ENCODE measurements around the gene TLR4. TPM values are rescaled to one million over a fixed set of nuclear protein-coding genes. Genes with fewer than 3 reads are reported as not detected.

Gene TLR4
- 0.70 and 2.1 TPM in 2 replicates for total RNA-seq

GRCh38 chr9:117704024-117704575, at the start of gene TLR4:
TSS of gene TLR4 (plus strand) at chr9:117704403. CDS start at chr9:117704473, 70 bp downstream.
- DNase-seq (ENCODE audit: low read depth) = peak; percentile 91

GRCh38 chr9:117656002-117656401, 48.2 kb upstream of the TLR4 start:
- DNase-seq (ENCODE audit: low read depth) = no peak

GRCh38 chr9:117662651-117663050, 41.6 kb upstream of the TLR4 start:
- no peak for DNase-seq (ENCODE audit: low read depth)

GRCh38 chr9:117664419-117664818, 39.8 kb upstream of the TLR4 start:
- DNase-seq (ENCODE audit: low read depth) = no peak

GRCh38 chr9:117665601-117666385, 38.4 kb upstream of the TLR4 start:
- DNase-seq (ENCODE audit: low read depth) = no peak

- DNase-seq (ENCODE audit: low read depth) = no peak
Observed at GRCh38 chr9:117671468-117671867, 32.7 kb upstream of the TLR4 start.

- DNase-seq (ENCODE audit: low read depth) = peak; percentile 33
Observed at GRCh38 chr9:117672369-117672768, 31.8 kb upstream of the TLR4 start.

- DNase-seq (ENCODE audit: low read depth) = no peak
Observed at GRCh38 chr9:117677572-117677971, 26.6 kb upstream of the TLR4 start.

GRCh38 chr9:117678871-117679270, 25.3 kb upstream of the TLR4 start:
- peak; percentile 35 for DNase-seq (ENCODE audit: low read depth)

GRCh38 chr9:117679416-117679815, 24.8 kb upstream of the TLR4 start:
- DNase-seq (ENCODE audit: low read depth) = no peak

- DNase-seq (ENCODE audit: low read depth) = no peak
Observed at GRCh38 chr9:117681888-117682287, 22.3 kb upstream of the TLR4 start.

GRCh38 chr9:117682955-117683710, 21.1 kb upstream of the TLR4 start:
- no peak for DNase-seq (ENCODE audit: low read depth)

GRCh38 chr9:117687532-117687931, 16.7 kb upstream of the TLR4 start:
- no peak for DNase-seq (ENCODE audit: low read depth)

GRCh38 chr9:117691367-117691766, 12.8 kb upstream of the TLR4 start:
- DNase-seq (ENCODE audit: low read depth) = no peak

GRCh38 chr9:117696154-117696553, 8.0 kb upstream of the TLR4 start:
- DNase-seq (ENCODE audit: low read depth) = peak; percentile 70

- DNase-seq (ENCODE audit: low read depth) = no peak
Observed at GRCh38 chr9:117697046-117697445, 7.2 kb upstream of the TLR4 start.

- peak; percentile 48 for DNase-seq (ENCODE audit: low read depth)
Observed at GRCh38 chr9:117703537-117703936, 666 bp upstream of the TLR4 start.

- DNase-seq (ENCODE audit: low read depth) = peak; percentile 47
Observed at GRCh38 chr9:117704597-117704996, 394 bp downstream of the TLR4 start.

GRCh38 chr9:117705386-117705785, 1.2 kb downstream of the TLR4 start:
- no peak for DNase-seq (ENCODE audit: low read depth)

GRCh38 chr9:117706421-117707116, 2.4 kb downstream of the TLR4 start:
- DNase-seq (ENCODE audit: low read depth) = peak; percentile 15

- no peak for DNase-seq (ENCODE audit: low read depth)
Observed at GRCh38 chr9:117707561-117707960, 3.4 kb downstream of the TLR4 start.

GRCh38 chr9:117709936-117710335, 5.7 kb downstream of the TLR4 start:
- no peak for DNase-seq (ENCODE audit: low read depth)
